Measurements from ENCODE around the gene IGSF9B. TPM values are rescaled to one million over a fixed set of nuclear protein-coding genes. Genes with fewer than 3 reads are reported as not detected.
A peak's percentile ranks its signal among the peaks of the same experiment; 100 is the strongest.

The IGSF9B gene
- total RNA-seq, 3 donors from 2014 or later (not counting 1 experiment from before 2014, with no cell fraction given), result 2.2 to 6.1 (median 4.3) TPM

GRCh38 chr11:133918608-133919260 is 38.0 kb downstream of the IGSF9B start:
- Mint-ChIP-seq H3K4me3 (peak overlapping the region; percentile 69), H3K27me3 (ENCODE audit: low read depth in 2 of 2) (peaks cover 7 to 16% of the 10 kb centered on the region in 2 donors), H3K9me3 (no peaks in the 10 kb centered on the region), H3K27ac (no peak overlapping the region), H3K4me1 (no peaks in the 10 kb centered on the region), H3K36me3 (no peaks in the 10 kb centered on the region)
- H3K4me1 ChIP-seq (ENCODE audit: control insufficient read depth, insufficient read depth, low read length), result peaks cover 4% of the 10 kb centered on the region
- DNase-seq (no peak), ATAC-seq (peak in 1 of 3 donors; percentile 8)
- no peaks in the 10 kb centered on the region for H3K36me3 ChIP-seq (ENCODE audit: control insufficient read depth, insufficient read depth, low read length)
- H3K27ac ChIP-seq (ENCODE audit: low read length), result no peak overlapping the region
- peaks cover 4% of the 10 kb centered on the region for H3K27me3 ChIP-seq (ENCODE audit: control insufficient read depth, insufficient read depth, low read length)
- 12% methylated on average over 23 of the region's 26 CpGs for WGBS (ENCODE audit: insufficient coverage)
- intact Hi-C loops (cut with micrococcal nuclease), result no loop called here
- H3K9me3 ChIP-seq (ENCODE audit: control insufficient read depth, insufficient read depth, low read length), result no peaks in the 10 kb centered on the region
- no peak overlapping the region for H3K4me3 ChIP-seq (ENCODE audit: low read length)
- TF ChIP-seq, protein P1, sequence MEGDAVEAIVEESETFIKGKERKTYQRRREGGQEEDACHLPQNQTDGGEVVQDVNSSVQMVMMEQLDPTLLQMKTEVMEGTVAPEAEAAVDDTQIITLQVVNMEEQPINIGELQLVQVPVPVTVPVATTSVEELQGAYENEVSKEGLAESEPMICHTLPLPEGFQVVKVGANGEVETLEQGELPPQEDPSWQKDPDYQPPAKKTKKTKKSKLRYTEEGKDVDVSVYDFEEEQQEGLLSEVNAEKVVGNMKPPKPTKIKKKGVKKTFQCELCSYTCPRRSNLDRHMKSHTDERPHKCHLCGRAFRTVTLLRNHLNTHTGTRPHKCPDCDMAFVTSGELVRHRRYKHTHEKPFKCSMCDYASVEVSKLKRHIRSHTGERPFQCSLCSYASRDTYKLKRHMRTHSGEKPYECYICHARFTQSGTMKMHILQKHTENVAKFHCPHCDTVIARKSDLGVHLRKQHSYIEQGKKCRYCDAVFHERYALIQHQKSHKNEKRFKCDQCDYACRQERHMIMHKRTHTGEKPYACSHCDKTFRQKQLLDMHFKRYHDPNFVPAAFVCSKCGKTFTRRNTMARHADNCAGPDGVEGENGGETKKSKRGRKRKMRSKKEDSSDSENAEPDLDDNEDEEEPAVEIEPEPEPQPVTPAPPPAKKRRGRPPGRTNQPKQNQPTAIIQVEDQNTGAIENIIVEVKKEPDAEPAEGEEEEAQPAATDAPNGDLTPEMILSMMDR (IDR thresholded peaks at IDR 0.05), result no peak

DNA sequence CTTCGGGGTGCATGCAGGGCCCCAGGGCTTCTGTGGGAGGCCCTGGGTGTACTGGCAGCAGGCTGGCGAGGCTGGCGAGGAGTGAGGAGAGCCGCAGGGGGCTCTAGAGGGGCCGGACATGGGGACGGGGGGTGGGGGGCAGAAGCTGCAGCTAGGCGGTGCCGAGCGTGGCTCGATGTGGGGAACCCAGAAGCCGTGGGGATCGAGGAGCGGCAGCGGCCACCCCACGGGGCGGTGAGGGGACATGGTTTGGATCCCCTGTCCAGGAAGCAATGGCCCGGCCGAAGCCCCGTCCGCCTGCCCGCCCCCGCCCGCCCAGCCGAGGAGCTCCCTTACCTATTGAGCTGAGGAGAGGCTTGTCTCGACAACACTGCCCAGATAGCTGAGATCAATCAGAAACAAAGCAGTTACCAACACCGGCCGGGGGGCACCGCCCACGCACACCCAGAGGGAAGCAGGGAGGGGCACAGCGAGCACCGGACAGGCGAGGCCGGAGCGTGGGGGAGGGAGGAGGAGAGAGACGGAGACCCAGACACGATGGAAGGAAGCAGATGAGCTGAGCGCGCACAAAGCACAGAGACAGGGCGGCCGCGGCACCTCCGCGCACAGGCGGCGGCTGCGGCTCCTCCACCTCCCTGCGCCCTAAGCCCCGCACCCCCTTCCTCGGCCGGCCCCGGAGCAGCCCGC is 38.7 kb downstream of the IGSF9B start:
- Mint-ChIP-seq H3K4me3 (no peak overlapping the region), H3K27me3 (ENCODE audit: low read depth in 2 of 2) (peaks cover 7 to 16% of the 10 kb centered on the region in 2 donors), H3K36me3 (no peaks in the 10 kb centered on the region), H3K9me3 (no peaks in the 10 kb centered on the region), H3K4me1 (no peaks in the 10 kb centered on the region), H3K27ac (no peak overlapping the region)
- DNase-seq (no peak), ATAC-seq (peak in 1 of 3 donors; percentile 13)
- Histone ChIP-seq H3K4me3 (ENCODE audit: low read length) (no peak overlapping the region), H3K27me3 (ENCODE audit: control insufficient read depth, insufficient read depth, low read length) (peaks cover 4% of the 10 kb centered on the region), H3K27ac (ENCODE audit: low read length) (no peak overlapping the region), H3K9me3 (ENCODE audit: control insufficient read depth, insufficient read depth, low read length) (no peaks in the 10 kb centered on the region), H3K4me1 (ENCODE audit: control insufficient read depth, insufficient read depth, low read length) (peaks cover 4% of the 10 kb centered on the region), H3K36me3 (ENCODE audit: control insufficient read depth, insufficient read depth, low read length) (no peaks in the 10 kb centered on the region)
- 46% methylated on average over 47 of the region's 52 CpGs for WGBS (ENCODE audit: insufficient coverage)
- intact Hi-C loops (cut with micrococcal nuclease), result no loop called here
- TF ChIP-seq, protein P1 (IDR thresholded peaks at IDR 0.05), result no peak

GRCh38 chr11:133916784-133917440 is 39.9 kb downstream of the IGSF9B start:
- no peak overlapping the region for H3K27ac ChIP-seq (ENCODE audit: low read length)
- H3K36me3 ChIP-seq (ENCODE audit: control insufficient read depth, insufficient read depth, low read length), result no peaks in the 10 kb centered on the region
- DNase-seq (no peak), ATAC-seq (no peak)
- Mint-ChIP-seq H3K9me3 (no peaks in the 10 kb centered on the region), H3K36me3 (no peaks in the 10 kb centered on the region), H3K4me1 (no peaks in the 10 kb centered on the region), H3K27me3 (ENCODE audit: low read depth in 2 of 2) (peaks cover 7 to 16% of the 10 kb centered on the region in 2 donors), H3K27ac (no peak overlapping the region), H3K4me3 (no peak overlapping the region)
- intact Hi-C loops (cut with micrococcal nuclease), result no loop called here
- TF ChIP-seq, protein P1 (IDR thresholded peaks at IDR 0.05), result no peak
- H3K27me3 ChIP-seq (ENCODE audit: control insufficient read depth, insufficient read depth, low read length), result peaks cover 4% of the 10 kb centered on the region
- H3K4me3 ChIP-seq (ENCODE audit: low read length), result no peak overlapping the region
- H3K4me1 ChIP-seq (ENCODE audit: control insufficient read depth, insufficient read depth, low read length), result peaks cover 4% of the 10 kb centered on the region
- no peaks in the 10 kb centered on the region for H3K9me3 ChIP-seq (ENCODE audit: control insufficient read depth, insufficient read depth, low read length)
- 89% methylated on average over 12 of the region's 14 CpGs for WGBS (ENCODE audit: insufficient coverage)
